WERI-Rb-1 (cell line): ENCODE measurements around the gene SLC22A5.

Source experiments
- DNase-seq: peaks from one replicate; pipeline ENCODE4 v3.0.0-alpha.2; 2020
- H3K27ac ChIP-seq: fragments of 250-450 bp; sonication (Bioruptor Pico); 2 replicates; pipeline ENCODE4 v1.5.1; 2020; ENCODE audit warnings: mild to moderate bottlenecking, moderate library complexity
- H3K27me3 ChIP-seq: fragments of 250-450 bp; sonication (Bioruptor Pico); 2 replicates; pipeline ENCODE4 v1.5.1; 2021; ENCODE audit warnings: mild to moderate bottlenecking, low read depth, moderate library complexity; ENCODE audit not compliant: insufficient read depth, severe bottlenecking
- H3K36me3 ChIP-seq: fragments of 250-450 bp; sonication (Bioruptor Pico); 2 replicates; pipeline ENCODE4 v1.5.1; 2020; ENCODE audit warnings: mild to moderate bottlenecking, moderate library complexity
- H3K4me3 ChIP-seq: 2 replicates; pipeline ENCODE4 v1.5.1; 2011; ENCODE audit warnings: low read depth, mild to moderate bottlenecking, control low read depth, low read length
- H3K9me3 ChIP-seq: fragments of 250-450 bp; sonication (Bioruptor Pico); 2 replicates; pipeline ENCODE4 v1.5.1; 2021; ENCODE audit warnings: mild to moderate bottlenecking, moderate library complexity; ENCODE audit not compliant: severe bottlenecking
- TF ChIP-seq, protein P1 (sequence below): IDR thresholded peaks from 2 replicates; pipeline ENCODE4 v1.5.1; 2011; ENCODE audit warnings: low read depth, mild to moderate bottlenecking, control low read depth, inconsistent platforms, low read length

The SLC22A5 gene

DNA sequence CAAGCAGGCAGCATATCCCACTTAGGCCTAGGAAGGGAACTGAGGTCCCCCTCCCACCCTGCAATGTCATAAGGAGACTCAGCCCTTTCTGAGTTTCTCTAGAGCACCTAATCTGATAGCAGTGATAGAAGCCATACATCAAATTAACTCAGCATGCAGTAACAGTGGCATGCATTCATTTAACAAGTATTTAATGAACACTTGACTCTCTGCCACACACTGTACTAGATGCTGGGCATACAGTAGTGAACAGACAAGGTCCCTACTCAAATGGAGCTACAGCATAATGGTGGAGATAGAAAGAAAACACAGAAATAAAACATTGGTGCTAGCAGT is 58.6 kb downstream of the SLC22A5 start:
- no peaks in the 10 kb centered on the region for H3K27me3 ChIP-seq
- peaks cover 3% of the 10 kb centered on the region for H3K9me3 ChIP-seq
- TF ChIP-seq, protein P1, sequence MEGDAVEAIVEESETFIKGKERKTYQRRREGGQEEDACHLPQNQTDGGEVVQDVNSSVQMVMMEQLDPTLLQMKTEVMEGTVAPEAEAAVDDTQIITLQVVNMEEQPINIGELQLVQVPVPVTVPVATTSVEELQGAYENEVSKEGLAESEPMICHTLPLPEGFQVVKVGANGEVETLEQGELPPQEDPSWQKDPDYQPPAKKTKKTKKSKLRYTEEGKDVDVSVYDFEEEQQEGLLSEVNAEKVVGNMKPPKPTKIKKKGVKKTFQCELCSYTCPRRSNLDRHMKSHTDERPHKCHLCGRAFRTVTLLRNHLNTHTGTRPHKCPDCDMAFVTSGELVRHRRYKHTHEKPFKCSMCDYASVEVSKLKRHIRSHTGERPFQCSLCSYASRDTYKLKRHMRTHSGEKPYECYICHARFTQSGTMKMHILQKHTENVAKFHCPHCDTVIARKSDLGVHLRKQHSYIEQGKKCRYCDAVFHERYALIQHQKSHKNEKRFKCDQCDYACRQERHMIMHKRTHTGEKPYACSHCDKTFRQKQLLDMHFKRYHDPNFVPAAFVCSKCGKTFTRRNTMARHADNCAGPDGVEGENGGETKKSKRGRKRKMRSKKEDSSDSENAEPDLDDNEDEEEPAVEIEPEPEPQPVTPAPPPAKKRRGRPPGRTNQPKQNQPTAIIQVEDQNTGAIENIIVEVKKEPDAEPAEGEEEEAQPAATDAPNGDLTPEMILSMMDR = no peak
- no peaks in the 10 kb centered on the region for H3K36me3 ChIP-seq
- no peak overlapping the region for H3K4me3 ChIP-seq
- no peak for DNase-seq
- H3K27ac ChIP-seq = no peak overlapping the region

DNA sequence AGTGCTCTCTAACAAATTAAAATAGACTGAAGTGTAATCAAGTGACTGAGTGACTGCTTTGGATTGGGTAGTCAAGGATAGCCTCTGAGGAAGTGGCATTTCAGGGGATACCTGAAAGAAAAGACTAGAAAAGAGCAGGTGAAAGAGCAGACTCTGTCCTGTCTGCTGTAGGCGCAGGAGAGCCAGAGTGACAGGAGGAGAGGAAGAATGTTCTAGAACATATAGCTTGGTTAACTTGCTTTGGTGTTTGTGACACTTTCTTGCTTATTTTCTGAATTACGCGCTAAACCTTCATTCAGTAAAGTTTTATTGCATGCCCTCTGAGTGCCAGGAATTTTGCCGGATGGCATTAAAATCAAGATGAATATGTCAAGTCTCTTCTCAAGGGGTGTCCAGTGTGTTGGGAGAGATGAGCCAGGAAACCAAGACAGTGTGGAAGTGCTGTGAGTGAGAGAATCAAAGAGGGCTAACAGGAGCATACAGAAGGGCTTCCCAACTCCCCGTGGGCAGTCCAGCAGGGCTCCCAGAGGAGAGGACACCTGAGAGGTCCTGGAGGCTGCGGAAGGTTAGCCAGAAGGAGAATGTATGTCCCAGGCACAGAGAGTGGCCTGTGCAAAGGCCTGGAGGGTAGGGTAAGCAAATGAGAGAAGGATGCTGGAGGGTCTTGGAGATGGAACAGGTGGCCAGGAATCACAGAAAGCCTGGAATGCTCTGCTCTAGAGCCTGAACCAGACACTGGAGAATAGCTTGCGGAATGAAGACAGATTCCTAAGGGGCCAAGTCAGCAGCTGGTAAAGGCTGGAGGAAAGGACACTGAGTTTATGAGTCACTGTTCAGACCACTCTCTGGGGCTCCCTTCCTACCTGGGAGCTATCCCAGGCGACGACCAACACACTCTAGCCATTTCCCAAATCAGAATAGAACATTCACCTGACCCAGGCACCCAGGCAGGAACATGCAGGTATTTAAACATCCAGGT is 59.3 kb downstream of the SLC22A5 start:
- no peak for DNase-seq
- Histone ChIP-seq H3K4me3 (no peak overlapping the region), H3K9me3 (peaks cover 3% of the 10 kb centered on the region), H3K36me3 (no peaks in the 10 kb centered on the region), H3K27ac (no peak overlapping the region), H3K27me3 (no peaks in the 10 kb centered on the region)
- TF ChIP-seq, protein P1 = no peak

DNA sequence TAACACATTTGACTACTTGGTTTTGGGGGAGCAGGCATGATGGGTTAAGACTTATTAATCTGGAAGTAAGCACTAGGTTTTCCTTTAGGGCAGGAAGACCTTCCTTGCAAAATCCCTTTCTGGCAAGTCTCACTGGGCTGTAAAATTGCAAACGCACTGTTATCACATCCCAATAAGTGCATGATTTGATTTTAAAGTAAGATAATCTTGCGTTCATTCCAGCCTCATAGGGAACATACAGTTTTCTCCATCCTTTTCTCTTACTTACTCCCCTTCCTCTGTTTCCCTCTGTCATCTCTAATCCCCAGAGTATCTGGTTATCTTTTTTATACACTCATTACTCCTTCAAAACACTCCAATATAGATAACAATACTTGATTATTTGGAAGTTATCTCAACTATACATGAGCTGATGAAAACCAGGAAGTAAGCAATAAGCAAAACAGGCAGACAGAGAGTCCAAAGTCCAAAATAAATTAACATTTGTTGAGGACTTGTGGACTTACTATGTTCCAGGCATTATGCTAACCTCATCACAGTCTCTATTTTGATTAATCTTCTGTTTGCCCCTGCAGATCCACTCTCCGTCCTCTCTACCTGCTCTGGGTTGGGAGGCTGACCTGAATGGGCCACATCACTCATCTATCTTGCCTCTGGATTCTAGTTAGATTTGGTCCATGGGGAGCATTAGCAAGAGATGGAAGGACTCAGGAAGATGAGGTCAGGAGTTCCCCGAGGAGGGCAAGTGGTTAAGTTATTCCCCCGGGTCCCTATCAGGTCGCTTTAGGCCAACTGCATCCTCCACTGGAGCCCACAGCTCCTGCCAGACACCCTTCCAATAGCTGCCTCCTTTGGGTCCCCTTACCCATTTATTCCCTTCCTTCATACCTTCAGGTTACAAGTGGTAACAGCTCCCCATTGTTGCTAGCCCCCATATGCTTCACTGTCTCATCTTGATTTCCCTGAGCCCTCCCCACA is 60.2 kb downstream of the SLC22A5 start:
- Histone ChIP-seq H3K27me3 (no peaks in the 10 kb centered on the region), H3K4me3 (no peak overlapping the region), H3K9me3 (peaks cover 3% of the 10 kb centered on the region), H3K36me3 (no peaks in the 10 kb centered on the region), H3K27ac (no peak overlapping the region)
- DNase-seq = no peak
- TF ChIP-seq, protein P1 = no peak

DNA sequence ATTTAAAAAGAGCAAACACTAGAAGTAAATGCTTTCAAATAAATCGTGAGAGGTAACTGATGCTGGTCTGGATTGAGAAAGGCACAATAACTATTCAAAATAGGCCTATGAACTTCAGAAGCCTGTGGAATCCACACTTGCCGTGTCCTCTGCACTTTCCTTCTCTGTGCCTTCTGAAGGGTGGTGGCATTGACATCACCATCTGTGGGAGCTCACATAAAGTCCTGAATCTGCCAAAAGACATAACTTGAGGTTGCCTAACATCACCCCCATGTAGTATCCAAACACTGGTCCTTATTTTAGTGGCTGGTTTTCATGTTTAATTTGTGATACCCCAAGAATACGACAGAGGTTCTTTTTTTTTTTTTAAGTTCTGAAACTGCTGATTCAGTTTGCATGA is 61.2 kb downstream of the SLC22A5 start:
- Histone ChIP-seq H3K9me3 (peaks cover 3% of the 10 kb centered on the region), H3K27me3 (no peaks in the 10 kb centered on the region), H3K27ac (no peak overlapping the region), H3K36me3 (no peaks in the 10 kb centered on the region), H3K4me3 (no peak overlapping the region)
- no peak for DNase-seq
- TF ChIP-seq, protein P1 = no peak

DNA sequence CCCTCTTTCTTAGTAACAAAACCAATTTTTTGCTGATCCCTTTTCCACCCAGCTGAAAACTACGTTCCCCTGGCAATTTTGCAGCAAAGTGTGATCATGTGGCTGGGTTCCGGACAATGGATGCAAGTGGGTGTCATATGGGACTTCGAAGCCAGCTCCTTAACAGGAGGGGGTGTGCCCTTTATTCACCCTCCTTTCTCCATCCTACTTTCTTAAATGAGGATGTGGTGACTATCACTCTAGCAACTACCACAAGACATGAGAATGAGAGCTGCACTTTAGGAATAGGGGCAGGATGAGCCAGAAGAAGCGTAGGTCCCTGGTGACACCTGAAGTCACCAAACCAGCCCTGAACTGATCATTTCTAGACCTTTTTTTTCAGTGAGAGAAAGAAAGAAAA is 62.1 kb downstream of the SLC22A5 start:
- Histone ChIP-seq H3K4me3 (no peak overlapping the region), H3K27ac (no peak overlapping the region), H3K27me3 (no peaks in the 10 kb centered on the region), H3K36me3 (no peaks in the 10 kb centered on the region), H3K9me3 (peaks cover 3% of the 10 kb centered on the region)
- no peak for DNase-seq
- TF ChIP-seq, protein P1 = no peak
